PFSK-1 (cell line): ENCODE measurements around the gene IFNA16.
"Not testable (repeated sequence)": the region's sequence is repeated elsewhere in the genome, so short reads cannot be mapped to it uniquely, and the experiment has no call there.

Experiments
- POLR2AphosphoS5 ChIP-seq: IDR thresholded peaks from 2 replicates; pipeline ENCODE4 v1.6.1; 2012; ENCODE audit warnings: low read depth, mild to moderate bottlenecking, control low read depth, low read length, moderate library complexity
- REST ChIP-seq, 2 experiments: IDR thresholded peaks; 2 replicates each; pipeline versions ENCODE4 v1.6.1 to v1.8.0; 2011 to 2012; ENCODE audit warnings: low read depth in 2 of 2, low read length in 2 of 2, control low read depth in 1 of 2, inconsistent platforms in 1 of 2, mild to moderate bottlenecking in 1 of 2, moderate library complexity in 1 of 2; ENCODE audit not compliant: insufficient read depth in 1 of 2
- SIN3A ChIP-seq: IDR thresholded peaks from 2 replicates; pipeline ENCODE4 v1.6.1; 2012; ENCODE audit warnings: mild to moderate bottlenecking, low read length, moderate library complexity, borderline replicate concordance; ENCODE audit not compliant: insufficient read depth
- TAF1 ChIP-seq: IDR thresholded peaks from 2 replicates; pipeline ENCODE4 v1.6.1; 2012; ENCODE audit warnings: low read length, control low read depth, borderline replicate concordance; ENCODE audit not compliant: insufficient read depth

DNA sequence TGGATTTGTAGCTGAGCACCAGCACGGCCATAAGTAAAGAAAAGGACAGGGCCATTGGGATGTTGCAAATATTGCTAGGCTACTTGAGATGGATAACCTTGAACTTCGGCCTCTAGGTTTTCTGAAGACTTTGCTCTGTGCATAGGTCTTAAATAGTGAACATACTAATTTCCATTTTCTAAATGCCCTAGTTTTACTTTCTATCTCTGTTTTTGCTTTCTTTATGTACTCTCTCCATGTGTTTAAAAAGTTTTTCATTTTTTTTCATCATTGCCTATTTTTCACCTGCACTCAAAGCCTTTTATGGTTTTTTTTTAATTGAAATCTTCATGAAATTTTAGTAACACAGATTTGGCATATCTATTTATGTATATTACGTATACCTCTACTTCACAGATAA is 10.1 kb downstream of the IFNA16 start, which contains the start of gene IFNA10:
- TF ChIP-seq POLR2AphosphoS5; SIN3A; REST (IDR thresholded peaks at IDR 0.05; ENCODE audit: insufficient read depth in 1 of 2, low read depth in 2 of 2, low read length in 2 of 2); TAF1: not testable (repeated sequence)
